Measurements from ENCODE around the gene MED27. TPM values are rescaled to one million over a fixed set of nuclear protein-coding genes. Genes with fewer than 3 reads are reported as not detected.

Gene MED27
- total RNA-seq, 1 donor from 2014 or later, result 45.0 TPM

GRCh38 chr9:131843989-131844744 lies 235.5 kb downstream of the MED27 start:
- Mint-ChIP-seq H3K4me1 (ENCODE audit: low read depth, unreplicated experiment) (peaks cover 15% of the 10 kb centered on the region), H3K4me3 (ENCODE audit: unreplicated experiment) (no peak overlapping the region), H3K9me3 (ENCODE audit: unreplicated experiment) (peaks cover 12% of the 10 kb centered on the region), H3K27me3 (ENCODE audit: unreplicated experiment) (peaks cover 12% of the 10 kb centered on the region), H3K27ac (ENCODE audit: unreplicated experiment) (no peak overlapping the region), H3K36me3 (ENCODE audit: unreplicated experiment) (peaks cover 5% of the 10 kb centered on the region)
- no peak for TF ChIP-seq CTCF (IDR thresholded peaks at IDR 0.05; ENCODE audit: partially characterized antibody, unreplicated experiment)
- DNase-seq, result peak; percentile 15

GRCh38 chr9:131841765-131842318 lies 237.8 kb downstream of the MED27 start:
- DNase-seq, result no peak
- Mint-ChIP-seq H3K4me1 (ENCODE audit: low read depth, unreplicated experiment) (peaks cover 16% of the 10 kb centered on the region), H3K27me3 (ENCODE audit: unreplicated experiment) (peaks cover 13% of the 10 kb centered on the region), H3K36me3 (ENCODE audit: unreplicated experiment) (no peaks in the 10 kb centered on the region), H3K9me3 (ENCODE audit: unreplicated experiment) (peaks cover 11% of the 10 kb centered on the region), H3K4me3 (ENCODE audit: unreplicated experiment) (no peak overlapping the region), H3K27ac (ENCODE audit: unreplicated experiment) (no peak overlapping the region)
- TF ChIP-seq CTCF (IDR thresholded peaks at IDR 0.05; ENCODE audit: partially characterized antibody, unreplicated experiment), result no peak

GRCh38 chr9:131840751-131841702 lies 238.6 kb downstream of the MED27 start:
- no peak for TF ChIP-seq CTCF (IDR thresholded peaks at IDR 0.05; ENCODE audit: partially characterized antibody, unreplicated experiment)
- DNase-seq, result no peak
- Mint-ChIP-seq H3K4me1 (ENCODE audit: low read depth, unreplicated experiment) (peaks cover 20% of the 10 kb centered on the region), H3K36me3 (ENCODE audit: unreplicated experiment) (no peaks in the 10 kb centered on the region), H3K27me3 (ENCODE audit: unreplicated experiment) (peaks cover 12% of the 10 kb centered on the region), H3K4me3 (ENCODE audit: unreplicated experiment) (no peak overlapping the region), H3K9me3 (ENCODE audit: unreplicated experiment) (peaks cover 12% of the 10 kb centered on the region), H3K27ac (ENCODE audit: unreplicated experiment) (no peak overlapping the region)

GRCh38 chr9:131840220-131840619 lies 239.4 kb downstream of the MED27 start:
- no peak for TF ChIP-seq CTCF (IDR thresholded peaks at IDR 0.05; ENCODE audit: partially characterized antibody, unreplicated experiment)
- peaks cover 12% of the 10 kb centered on the region for H3K9me3 Mint-ChIP-seq (ENCODE audit: unreplicated experiment)
- H3K36me3 Mint-ChIP-seq (ENCODE audit: unreplicated experiment), result no peaks in the 10 kb centered on the region
- no peak overlapping the region for H3K4me3 Mint-ChIP-seq (ENCODE audit: unreplicated experiment)
- H3K4me1 Mint-ChIP-seq (ENCODE audit: low read depth, unreplicated experiment), result peaks cover 16% of the 10 kb centered on the region
- DNase-seq, result no peak
- peaks cover 12% of the 10 kb centered on the region for H3K27me3 Mint-ChIP-seq (ENCODE audit: unreplicated experiment)
- H3K27ac Mint-ChIP-seq (ENCODE audit: unreplicated experiment), result no peak overlapping the region

All from glutamatergic neuron (in vitro differentiated cells).